Stimulated activated CD8-positive, alpha-beta memory T cell treated with anti-CD3 and anti-CD28 coated beads, Interleukin-15, amount 100 ng/mL, for 48 hours (primary cell): ENCODE measurements around the gene TRIM46.

Experiments
- DNase-seq, 2 donors: peaks; one replicate each; pipeline ENCODE4 v3.0.0-alpha.2; 2020; ENCODE audit warnings: low read depth in 2 of 2

Gene TRIM46

DNA sequence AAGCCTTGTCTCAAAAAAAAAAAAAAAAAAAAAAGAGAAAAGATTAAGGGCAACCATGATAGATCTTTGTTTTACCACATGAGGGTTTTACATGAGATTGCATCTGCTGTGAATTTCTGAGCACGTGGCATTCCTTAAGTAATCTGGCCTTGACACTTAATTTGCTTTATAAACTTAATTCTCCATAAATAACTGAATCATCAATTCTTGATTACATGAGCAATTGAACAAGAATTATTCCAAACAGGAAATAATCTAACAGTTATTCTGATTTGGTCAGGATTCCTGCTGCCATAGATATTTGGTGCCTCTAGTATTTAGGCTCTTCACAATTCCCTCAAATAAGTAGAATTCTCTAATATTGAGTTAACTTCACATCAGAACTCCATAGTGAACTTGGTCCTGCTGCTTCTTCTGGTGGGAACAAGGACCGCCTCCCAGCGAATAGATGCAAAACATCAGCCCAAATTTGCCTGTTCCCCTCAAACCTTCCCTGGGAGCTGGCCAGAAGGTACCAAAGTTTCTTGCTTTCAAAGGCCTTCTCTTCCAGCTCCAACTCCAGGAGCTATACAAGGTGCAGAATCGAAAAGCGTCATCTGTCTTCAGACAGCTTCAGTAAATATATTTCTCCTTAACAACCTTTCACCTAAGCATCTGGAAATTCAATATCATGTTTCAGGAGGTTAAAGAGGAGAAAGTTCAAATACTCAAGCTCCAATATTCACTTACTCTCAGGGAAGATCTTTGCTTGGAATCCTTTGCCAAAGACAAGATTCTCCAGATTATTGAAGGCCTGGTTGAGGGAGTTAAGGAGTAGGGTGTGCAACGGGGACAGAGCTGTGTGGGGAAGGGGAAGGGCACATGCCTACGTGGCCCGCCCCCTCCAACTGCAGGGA, 1.6 kb upstream of the TRIM46 start:
- no peak for DNase-seq

DNA sequence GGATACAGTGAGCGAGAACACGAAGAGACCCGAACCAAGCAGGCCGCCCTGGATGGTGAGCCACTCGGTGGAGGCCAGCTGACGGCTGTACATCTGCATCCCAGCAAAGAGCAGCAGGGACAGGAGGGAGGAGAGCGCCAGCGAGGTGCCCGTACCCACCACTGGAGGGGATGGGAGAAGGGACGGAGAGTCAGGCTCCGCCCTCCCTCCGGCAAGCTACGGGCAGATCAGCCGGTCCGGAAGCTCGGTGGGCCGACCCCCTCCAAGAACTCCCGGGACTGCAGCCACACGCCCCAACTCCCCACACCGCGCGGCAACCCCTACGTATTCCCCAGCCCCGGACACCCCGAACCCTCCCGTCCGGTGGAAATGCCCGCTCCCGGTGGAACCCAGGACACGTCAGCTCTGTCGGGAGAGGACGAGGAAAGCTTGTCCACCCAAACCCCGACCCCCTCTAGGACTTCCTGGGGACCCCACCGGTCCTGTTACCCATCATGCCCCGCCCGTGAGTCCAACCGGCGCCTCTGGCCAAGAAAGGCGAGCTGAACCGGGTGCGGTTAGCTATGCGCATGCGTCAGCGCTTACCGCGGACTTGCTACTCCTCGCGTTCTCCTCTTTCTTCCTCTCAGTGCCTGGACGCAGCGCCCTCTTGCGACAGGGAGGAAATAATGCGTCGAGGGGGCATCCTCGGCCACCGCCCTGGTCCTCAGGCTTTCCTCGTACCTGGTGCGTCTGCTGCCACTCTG, 744 bp upstream of the TRIM46 start, which contains the start of gene KRTCAP2:
Gene KRTCAP2 (minus strand): TSS at position 573 of the 746 bp plus-strand sequence. CDS start 80 bp downstream, at position 493.
- peak; percentile 92 to 93 for DNase-seq

DNA sequence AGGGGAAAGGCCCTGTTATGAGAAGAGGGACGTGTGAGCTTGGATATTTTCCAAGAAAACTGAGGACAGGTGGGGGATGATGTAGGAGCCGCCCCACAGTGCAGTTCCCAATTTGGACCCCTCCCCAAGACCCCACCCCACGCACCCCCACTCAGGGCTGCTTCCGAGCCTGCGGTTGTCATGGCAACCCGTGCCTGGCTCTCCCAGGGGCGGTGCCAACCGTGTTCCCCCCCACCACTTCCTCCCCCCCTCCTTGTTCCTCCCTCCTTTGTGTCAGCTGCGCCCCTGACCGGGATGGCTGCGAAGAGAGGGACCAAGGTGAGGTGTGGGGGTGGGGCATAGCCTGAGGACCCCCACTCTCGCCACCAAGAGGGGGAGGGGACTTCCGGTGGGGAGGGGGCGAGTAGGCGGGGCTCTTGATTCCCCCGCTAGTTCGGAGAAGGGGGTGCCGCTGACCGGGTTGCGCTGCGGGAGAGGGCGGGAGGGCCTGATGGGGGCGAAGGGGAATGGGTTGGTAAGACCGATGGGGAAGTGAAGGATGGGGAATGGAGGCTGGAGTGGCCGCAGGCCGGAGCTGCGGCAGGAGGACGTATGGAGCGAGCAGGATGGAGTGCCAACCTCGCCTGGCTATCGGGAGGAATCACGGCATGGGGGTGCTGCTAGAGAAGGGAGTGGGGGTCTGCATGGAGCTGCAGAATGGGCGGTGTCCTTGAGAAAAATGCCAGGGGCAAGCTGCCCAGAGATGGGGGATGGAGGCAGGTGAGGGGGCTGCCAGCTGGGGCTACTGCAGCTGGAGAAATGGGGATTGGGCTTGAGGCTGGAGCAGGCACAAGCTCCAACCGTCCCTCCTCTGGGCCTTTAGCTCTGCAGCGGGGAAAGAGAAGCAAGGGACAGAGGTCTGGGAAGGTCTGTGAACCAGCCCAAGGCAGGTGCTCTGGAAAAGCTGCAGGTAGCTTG, 953 bp downstream of the TRIM46 start:
- no peak for DNase-seq

DNA sequence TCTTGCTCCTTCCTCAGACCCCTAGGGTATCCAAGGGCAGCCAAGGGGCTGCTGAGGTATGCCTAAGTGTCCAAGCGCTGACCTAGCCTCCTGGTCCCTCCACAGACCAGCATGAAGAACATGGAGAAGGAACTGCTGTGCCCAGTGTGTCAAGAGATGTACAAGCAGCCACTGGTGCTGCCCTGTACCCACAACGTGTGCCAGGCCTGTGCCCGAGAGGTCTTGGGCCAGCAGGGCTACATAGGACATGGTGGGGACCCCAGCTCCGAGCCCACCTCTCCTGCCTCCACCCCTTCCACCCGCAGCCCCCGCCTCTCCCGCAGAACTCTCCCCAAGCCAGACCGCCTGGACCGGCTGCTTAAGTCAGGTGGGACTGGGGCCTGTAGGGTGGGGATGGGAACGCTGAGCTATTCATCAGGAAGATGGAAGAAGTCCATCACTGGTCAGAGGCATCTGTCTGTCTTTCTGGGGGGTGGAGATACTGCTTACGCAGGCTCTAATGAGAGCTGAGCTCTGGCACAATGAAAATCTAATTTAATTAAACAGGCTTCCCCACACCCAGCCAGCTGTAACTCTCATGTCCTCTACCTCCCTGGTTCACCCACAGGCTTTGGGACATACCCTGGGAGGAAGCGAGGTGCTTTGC, 1.8 kb downstream of the TRIM46 start:
- no peak for DNase-seq

DNA sequence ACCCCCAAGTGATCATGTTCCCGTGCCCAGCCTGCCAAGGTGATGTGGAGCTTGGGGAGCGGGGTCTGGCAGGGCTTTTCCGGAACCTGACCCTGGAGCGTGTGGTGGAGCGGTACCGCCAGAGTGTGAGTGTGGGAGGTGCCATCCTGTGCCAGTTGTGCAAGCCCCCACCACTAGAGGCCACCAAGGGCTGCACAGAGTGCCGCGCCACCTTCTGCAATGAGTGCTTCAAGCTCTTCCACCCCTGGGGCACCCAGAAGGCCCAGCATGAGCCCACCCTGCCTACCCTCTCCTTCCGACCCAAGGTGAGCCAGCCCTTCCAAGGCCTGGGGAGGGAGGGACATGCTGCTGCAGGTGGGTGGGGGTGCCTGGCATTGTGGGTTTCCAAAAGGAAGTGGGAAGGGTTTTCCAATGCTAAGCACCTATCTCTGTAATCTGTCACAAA, 2.3 kb downstream of the TRIM46 start:
- DNase-seq = no peak

DNA sequence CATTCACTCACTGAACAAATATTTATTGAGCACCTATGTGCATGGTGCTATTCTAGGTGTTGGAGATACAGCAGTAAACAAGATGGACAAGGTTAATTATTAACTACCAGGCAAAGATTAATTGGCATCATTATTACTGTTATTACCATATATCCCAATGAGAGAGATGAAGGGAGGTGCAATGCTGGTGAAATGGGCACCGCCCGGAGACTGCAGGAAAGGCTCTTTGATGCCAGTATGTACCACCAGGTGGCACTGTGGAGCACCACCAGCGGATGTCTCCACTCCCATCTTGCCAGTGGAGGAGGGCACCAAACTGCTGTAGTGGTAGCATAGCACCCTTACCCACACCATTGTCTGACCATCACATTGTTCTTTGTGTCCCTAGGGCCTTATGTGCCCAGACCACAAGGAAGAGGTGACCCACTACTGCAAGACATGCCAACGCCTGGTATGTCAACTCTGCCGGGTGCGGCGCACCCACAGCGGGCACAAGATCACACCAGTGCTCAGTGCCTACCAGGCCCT, 3.0 kb downstream of the TRIM46 start:
- peak; percentile 70 for DNase-seq

DNA sequence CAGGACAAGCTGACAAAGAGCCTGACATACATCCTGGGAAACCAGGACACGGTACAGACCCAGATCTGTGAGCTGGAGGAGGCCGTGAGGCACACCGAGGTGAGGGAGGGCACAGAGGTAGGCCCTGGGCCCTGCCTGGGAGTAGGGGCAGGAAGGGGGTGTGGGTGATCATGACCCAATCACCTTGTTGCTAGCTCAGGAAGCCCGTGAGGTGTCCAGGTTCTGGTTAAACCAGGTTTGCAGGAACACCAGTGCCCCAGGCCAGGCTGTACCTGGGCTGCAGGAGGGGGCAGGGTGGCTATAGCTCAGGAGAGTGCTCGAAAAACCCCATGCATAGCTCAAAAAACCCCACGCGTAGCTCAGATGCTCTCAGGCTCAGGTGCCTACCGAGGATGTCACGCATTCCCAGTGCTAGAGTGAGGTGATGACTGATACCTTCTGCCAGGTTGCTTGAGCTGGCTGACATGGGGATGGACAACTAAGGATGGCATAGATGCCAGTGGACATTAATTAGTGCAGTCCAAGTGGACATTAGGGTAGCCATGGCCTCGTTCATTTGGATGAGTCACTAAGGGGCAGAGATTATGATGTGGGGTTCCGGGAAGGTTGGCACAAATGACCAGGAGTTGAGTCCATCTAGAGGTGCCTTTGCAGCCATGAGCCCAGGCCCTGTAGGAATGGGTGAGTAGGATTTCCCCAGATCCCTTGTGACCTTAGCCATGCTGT, 3.7 kb downstream of the TRIM46 start:
- DNase-seq = no peak

DNA sequence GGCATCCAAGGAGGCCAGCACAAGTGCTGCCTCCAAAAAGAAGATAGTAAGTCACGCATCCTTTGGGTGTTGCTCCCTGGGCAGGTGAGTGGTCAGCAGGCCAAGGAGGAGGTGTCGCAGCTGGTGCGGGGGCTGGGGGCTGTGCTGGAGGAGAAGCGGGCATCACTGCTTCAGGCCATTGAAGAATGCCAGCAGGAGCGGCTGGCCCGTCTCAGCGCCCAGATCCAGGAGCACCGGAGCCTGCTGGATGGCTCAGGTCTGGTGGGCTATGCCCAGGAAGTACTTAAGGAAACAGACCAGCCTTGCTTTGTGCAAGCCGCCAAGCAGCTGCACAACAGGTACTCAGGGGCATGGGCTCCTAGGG, 4.3 kb downstream of the TRIM46 start:
- DNase-seq = no peak

DNA sequence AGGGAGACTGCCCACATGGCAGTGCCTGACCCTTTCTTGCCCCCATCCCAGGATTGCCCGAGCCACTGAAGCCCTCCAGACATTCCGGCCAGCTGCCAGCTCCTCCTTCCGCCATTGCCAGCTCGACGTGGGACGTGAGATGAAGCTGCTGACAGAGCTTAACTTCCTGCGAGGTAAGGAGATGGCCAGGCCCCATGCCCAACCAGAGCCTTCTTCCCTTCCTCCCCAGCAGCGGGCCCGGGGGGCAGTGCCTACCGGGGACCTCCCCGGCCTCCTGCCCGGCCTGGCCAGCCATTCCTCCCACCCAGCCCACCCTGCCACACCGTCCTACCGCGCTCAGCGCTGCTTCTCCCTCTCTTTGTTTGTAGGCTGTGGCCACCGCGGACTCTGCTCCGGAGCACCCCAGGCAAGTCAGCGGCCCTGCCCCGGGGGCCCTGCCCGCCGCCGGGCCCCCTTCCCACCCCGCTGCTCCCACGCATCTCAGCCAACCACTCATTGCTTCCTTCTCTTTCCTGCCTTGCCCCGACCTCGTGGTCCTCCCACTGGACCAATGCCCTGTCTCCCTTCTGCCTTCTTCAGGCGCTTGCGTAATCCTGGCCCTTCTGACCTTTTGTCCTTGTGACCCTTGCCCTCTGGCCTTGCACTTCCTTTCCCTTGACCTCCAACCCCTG, 4.9 kb downstream of the TRIM46 start:
- no peak for DNase-seq

DNA sequence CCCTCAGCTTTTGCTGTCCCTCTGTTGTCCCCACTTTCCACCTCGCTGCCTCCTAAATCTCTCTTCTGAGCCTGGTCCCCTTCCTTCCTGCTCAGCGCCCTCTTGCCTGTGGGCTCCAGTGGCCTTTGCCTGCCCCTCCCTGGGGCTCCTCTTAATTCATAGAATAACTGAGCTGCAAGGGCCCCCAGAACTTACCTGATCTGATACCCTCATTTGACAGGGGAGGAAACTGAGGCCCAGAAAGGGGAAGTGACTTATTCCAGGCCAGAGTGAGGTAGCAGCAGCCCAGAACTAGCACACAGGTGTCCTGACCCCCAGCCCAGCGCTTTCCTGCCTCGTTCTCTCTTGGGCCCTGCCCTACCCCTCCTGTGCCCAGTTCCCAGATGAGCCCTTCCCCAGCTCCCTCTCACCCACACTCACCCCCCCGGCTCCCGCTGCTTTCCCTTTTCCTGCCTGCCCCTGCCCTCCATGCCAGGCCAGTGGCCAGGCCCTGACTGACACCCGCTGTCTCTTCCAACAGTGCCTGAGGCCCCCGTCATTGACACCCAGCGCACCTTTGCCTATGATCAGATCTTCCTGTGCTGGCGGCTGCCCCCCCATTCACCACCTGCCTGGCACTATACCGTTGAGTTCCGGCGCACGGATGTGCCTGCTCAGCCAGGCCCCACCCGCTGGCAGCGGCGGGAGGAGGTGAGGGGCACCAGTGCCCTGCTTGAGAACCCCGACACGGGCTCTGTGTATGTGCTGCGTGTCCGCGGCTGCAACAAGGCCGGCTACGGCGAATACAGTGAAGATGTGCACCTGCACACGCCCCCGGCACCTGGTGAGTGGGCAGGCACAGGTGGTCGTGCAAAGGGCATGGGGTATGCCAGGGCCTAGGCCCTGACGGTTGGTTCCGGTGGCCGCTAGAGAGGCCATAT, 5.7 kb downstream of the TRIM46 start:
- DNase-seq = no peak

DNA sequence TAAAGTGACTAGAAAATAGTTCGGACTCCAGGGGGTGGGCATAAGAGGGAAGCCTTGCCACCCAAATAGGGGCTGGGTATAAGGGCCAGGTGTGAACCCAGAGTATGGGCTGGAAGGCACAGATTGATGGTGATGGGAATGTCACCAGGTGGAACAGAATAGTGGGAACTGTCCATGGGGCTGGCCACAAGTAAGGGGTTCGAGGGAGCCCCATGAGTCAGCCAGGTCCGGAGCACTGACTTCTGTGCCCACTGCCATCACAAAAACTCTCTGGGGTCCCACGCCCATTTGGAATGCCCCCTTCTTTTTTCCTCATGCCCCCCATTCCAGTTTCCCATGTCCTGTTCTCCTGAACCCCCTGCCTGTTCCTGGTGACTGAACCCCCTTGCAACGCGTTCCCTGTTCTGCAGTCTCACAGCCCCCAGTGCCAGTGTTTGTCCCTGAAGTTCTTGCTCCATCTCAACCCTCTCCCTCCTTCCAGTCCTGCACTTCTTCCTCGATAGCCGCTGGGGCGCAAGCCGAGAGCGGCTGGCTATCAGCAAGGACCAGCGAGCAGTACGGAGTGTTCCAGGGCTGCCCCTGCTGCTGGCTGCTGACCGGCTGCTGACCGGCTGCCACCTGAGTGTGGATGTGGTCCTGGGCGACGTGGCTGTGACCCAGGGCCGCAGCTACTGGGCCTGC, 7.9 kb downstream of the TRIM46 start:
- DNase-seq = no peak

DNA sequence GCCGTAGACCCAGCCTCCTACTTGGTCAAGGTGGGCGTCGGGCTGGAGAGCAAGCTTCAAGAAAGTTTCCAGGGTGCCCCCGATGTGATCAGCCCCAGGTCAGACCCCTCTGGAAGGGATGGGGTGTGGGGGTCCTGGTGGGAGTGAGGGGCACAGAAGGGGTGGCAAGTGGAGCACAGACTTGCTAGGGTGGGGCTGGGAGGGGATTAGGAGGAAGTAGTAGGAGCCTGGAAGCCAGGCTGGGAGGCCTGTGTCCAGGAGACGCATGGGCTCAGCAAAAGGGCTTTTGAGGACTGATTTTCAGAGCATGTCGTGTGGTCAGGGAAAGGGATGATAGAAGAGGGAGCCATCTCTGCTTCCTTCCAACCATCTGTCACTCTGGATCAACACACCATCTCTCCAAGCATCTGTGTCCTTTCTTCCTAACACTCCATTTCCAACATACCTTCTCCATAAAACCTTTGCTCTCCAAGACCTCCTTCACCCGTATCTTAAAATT, 8.5 kb downstream of the TRIM46 start:
- no peak for DNase-seq

DNA sequence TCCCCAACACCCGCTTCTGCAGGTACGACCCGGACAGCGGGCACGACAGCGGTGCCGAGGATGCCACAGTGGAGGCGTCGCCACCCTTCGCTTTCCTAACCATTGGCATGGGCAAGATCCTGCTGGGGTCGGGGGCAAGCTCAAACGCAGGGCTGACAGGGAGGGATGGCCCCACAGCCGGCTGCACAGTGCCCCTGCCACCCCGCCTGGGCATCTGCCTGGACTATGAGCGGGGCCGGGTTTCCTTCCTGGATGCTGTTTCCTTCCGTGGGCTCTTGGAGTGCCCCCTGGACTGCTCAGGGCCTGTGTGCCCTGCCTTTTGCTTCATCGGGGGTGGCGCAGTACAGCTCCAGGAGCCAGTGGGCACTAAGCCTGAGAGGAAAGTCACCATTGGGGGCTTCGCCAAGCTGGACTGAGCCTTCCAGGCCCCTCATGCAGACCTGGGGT, 10.1 kb downstream of the TRIM46 start:
- no peak for DNase-seq

DNA sequence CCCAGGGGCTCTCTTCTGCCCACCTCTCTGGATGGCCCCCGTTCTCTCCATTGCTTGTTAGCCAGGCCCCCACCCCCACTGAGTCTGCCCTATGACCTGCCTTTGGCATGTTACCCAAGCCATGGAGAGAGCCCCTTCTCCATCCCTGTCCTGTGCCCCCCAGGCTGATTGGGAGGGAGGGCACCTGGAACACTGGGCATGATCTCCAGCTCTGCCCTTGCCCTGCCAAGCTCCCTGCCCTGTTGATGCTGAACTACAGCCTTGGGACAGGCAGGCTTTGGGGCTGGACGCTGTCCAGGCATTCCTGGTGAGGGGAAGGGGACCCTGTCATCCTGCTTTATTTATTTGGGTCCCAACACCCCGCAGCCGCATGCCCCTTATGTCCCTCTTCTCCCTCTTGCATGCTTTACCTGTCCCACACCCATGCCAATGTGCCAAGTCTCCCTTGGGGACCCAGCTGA, 10.7 kb downstream of the TRIM46 start:
- no peak for DNase-seq

DNA sequence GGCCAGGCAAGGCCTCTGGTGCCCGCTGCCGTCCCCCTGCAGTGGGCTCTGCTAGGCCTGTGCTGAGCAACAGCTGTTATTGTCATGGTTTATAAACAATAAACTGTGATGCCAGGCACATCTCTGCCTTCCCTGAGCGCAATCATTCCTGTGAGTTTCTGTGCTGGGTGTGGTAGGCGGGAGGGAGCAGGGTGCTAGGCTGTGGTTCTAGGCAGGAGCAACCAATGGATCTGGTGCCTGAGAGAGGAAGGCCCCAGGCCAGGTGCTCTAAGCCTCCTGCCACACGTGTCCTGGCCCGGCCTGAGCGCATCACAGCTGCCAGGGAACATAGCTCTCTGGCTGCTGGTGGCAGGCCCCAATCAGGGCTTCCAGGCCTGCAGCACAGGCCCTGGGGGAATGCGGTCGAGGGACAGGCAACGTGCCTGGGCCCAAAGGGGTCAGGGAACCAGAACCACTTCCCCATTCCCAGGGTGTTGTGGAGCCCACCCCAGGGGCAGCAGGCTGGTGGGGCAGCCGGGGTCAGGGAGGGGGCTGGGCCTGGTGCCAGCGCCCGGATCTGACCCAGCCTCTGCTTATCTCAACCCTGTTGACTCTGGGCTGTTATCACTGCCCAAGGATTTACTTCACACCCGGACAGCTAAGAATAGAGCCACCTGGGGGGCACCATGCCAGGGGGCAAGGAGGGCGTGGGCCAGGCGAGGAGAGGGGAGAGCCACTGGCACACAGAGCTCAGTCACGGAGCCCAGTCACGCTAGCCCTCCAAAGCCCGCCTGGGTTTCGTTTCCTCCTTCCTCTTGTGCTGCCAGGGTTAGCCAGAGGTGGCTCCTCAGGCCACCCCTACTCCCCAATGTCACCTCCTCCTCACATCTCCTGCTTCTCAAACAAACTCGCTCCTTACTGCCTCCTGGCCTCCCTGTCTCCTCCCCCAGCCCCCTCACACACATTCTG, 11.5 kb downstream of the TRIM46 start:
- no peak for DNase-seq

DNA sequence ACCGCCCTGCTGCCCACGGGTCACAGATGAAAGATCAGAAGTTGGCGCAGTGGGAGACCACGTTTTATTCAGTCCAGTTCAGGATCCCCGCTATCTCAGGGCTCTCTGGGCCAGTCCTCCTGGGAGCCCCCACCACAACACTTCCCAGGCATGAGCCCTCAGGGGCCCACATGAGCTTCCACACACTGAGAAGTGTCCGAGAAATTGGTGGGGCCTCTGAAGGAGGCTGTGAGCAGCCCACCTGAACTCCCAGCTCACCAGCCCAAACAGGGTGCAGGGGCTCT, 12.1 kb downstream of the TRIM46 start:
- DNase-seq = no peak
